ENCODE data around the gene LDB3.

Gene LDB3

GRCh38 chr10:86668297-86669165, at the start of gene LDB3 (continued):
- 0 out of 2 replicates have a peak, but pooled peaks have one; percentile 38 for TF ChIP-seq ZNF639 (tag by site-specific recombination; IDR thresholded peaks at IDR 0.05)
- no peak for TF ChIP-seq ZNF837 (tag by site-specific recombination; IDR thresholded peaks at IDR 0.05)
- peak; percentile 68; the same call in 1 of the 2 replicates for TF ChIP-seq ZNF18 (tag by site-specific recombination; IDR thresholded peaks at IDR 0.05)
- TF ChIP-seq WT1 (tag by site-specific recombination; IDR thresholded peaks at IDR 0.05): 0 out of 2 replicates have a peak, but pooled peaks have one; percentile 33
- TF ChIP-seq ZFP69B (tag by site-specific recombination; IDR thresholded peaks at IDR 0.05): 0 out of 2 replicates have a peak, but pooled peaks have one; percentile 55
- no peak for TF ChIP-seq GFI1B (tag by site-specific recombination; IDR thresholded peaks at IDR 0.05)
- TF ChIP-seq ZNF362 (tag by site-specific recombination; IDR thresholded peaks at IDR 0.05): no peak
- peak; percentile 95 for TF ChIP-seq ZIC2 (tag by site-specific recombination; IDR thresholded peaks at IDR 0.05)
- no peak for TF ChIP-seq SCRT2 (tag by site-specific recombination; IDR thresholded peaks at IDR 0.05)
- TF ChIP-seq ZNF473 (tag by site-specific recombination; IDR thresholded peaks at IDR 0.05): no peak
- no peak for TF ChIP-seq KLF10 (tag by site-specific recombination; IDR thresholded peaks at IDR 0.05)
- peak; percentile 69 for TF ChIP-seq SP7 (tag by site-specific recombination; IDR thresholded peaks at IDR 0.05)
- TF ChIP-seq IKZF3 (tag by site-specific recombination; IDR thresholded peaks at IDR 0.05): peak; percentile 56
- peak; percentile 56 for TF ChIP-seq ZNF335 (tag by site-specific recombination; conservative IDR thresholded peaks at IDR 0.05)
- TF ChIP-seq ZNF843 (tag by site-specific recombination; IDR thresholded peaks at IDR 0.05): peak; percentile 63
- TF ChIP-seq ZEB2 (tag by site-specific recombination; IDR thresholded peaks at IDR 0.05): peak; percentile 63; the same call in 1 of the 2 replicates
- TF ChIP-seq INSM2 (tag by site-specific recombination; IDR thresholded peaks at IDR 0.05): peak; percentile 61
- TF ChIP-seq FEZF1 (tag by site-specific recombination; IDR thresholded peaks at IDR 0.05): peak; percentile 28
- peak; percentile 36; the same call in 1 of the 2 replicates for TF ChIP-seq ZBTB17 (tag by site-specific recombination; IDR thresholded peaks at IDR 0.05)
- TF ChIP-seq ZNF398 (tag by site-specific recombination; IDR thresholded peaks at IDR 0.05): peak; percentile 59
